ENCODE data around the gene CD300LG.
A peak's percentile ranks its signal among the peaks of the same experiment; 100 is the strongest.
"Not testable (repeated sequence)": the region's sequence is repeated elsewhere in the genome, so short reads cannot be mapped to it uniquely, and the experiment has no call there.

The CD300LG gene

GRCh38 chr17:43882761-43883415 is 35.9 kb downstream of the CD300LG start:
- no peak overlapping the region for H3K4me3 Mint-ChIP-seq
- peaks cover 19% of the 10 kb centered on the region for H3K4me1 Mint-ChIP-seq
- H3K36me3 Mint-ChIP-seq (ENCODE audit: low read depth) = no peaks in the 10 kb centered on the region
- TF ChIP-seq CTCF (IDR thresholded peaks at IDR 0.05) = no peak
- no peaks in the 10 kb centered on the region for H3K9me3 Mint-ChIP-seq
- no peaks in the 10 kb centered on the region for H3K27me3 Mint-ChIP-seq (ENCODE audit: low read depth, poor library complexity)
- no peak overlapping the region for H3K27ac Mint-ChIP-seq
- no peak for DNase-seq

- peaks cover 29% of the 10 kb centered on the region for H3K36me3 Mint-ChIP-seq (ENCODE audit: low read depth)
- H3K27me3 Mint-ChIP-seq (ENCODE audit: low read depth, poor library complexity) = no peaks in the 10 kb centered on the region
- H3K4me3 Mint-ChIP-seq = no peak overlapping the region
- peak overlapping the region; percentile 71 for H3K27ac Mint-ChIP-seq
- no peak for DNase-seq
- no peaks in the 10 kb centered on the region for H3K4me1 Mint-ChIP-seq
- no peak for TF ChIP-seq CTCF (IDR thresholded peaks at IDR 0.05)
- H3K9me3 Mint-ChIP-seq = no peaks in the 10 kb centered on the region
Measured at GRCh38 chr17:43888548-43888947, 41.6 kb downstream of the CD300LG start.

- Mint-ChIP-seq H3K4me3 (no peak overlapping the region), H3K27ac (no peak overlapping the region), H3K4me1 (no peaks in the 10 kb centered on the region), H3K9me3 (no peaks in the 10 kb centered on the region), H3K36me3 (ENCODE audit: low read depth) (peaks cover 29% of the 10 kb centered on the region), H3K27me3 (ENCODE audit: low read depth, poor library complexity) (no peaks in the 10 kb centered on the region)
- no peak for TF ChIP-seq CTCF (IDR thresholded peaks at IDR 0.05)
- no peak for DNase-seq
Measured at GRCh38 chr17:43890240-43890639, 43.3 kb downstream of the CD300LG start.

- Mint-ChIP-seq H3K9me3 (no peaks in the 10 kb centered on the region), H3K27me3 (ENCODE audit: low read depth, poor library complexity) (peaks cover 4% of the 10 kb centered on the region), H3K4me3 (no peak overlapping the region), H3K36me3 (ENCODE audit: low read depth) (peaks cover 37% of the 10 kb centered on the region), H3K4me1 (no peaks in the 10 kb centered on the region), H3K27ac (no peak overlapping the region)
- DNase-seq = no peak
- TF ChIP-seq CTCF (IDR thresholded peaks at IDR 0.05) = no peak
Measured at GRCh38 chr17:43891851-43892646, 45.1 kb downstream of the CD300LG start.

GRCh38 chr17:43892647-43892952 is 45.6 kb downstream of the CD300LG start:
- TF ChIP-seq CTCF (IDR thresholded peaks at IDR 0.05) = no peak
- peaks cover 2% of the 10 kb centered on the region for H3K4me1 Mint-ChIP-seq

GRCh38 chr17:43894494-43894893 is 47.5 kb downstream of the CD300LG start:
- H3K27ac Mint-ChIP-seq; H3K9me3 Mint-ChIP-seq; H3K4me3 Mint-ChIP-seq; DNase-seq; H3K27me3 Mint-ChIP-seq (ENCODE audit: low read depth, poor library complexity): not testable (repeated sequence)
- Mint-ChIP-seq H3K36me3 (ENCODE audit: low read depth) (peaks cover 24% of the 10 kb centered on the region), H3K4me1 (peaks cover 12% of the 10 kb centered on the region)

More at GRCh38 chr17:43892647-43892952, 45.6 kb downstream of the CD300LG start:
- no peak for DNase-seq
- H3K36me3 Mint-ChIP-seq (ENCODE audit: low read depth) = peaks cover 37% of the 10 kb centered on the region
- no peaks in the 10 kb centered on the region for H3K9me3 Mint-ChIP-seq
- no peak overlapping the region for H3K27ac Mint-ChIP-seq
- peaks cover 4% of the 10 kb centered on the region for H3K27me3 Mint-ChIP-seq (ENCODE audit: low read depth, poor library complexity)
- no peak overlapping the region for H3K4me3 Mint-ChIP-seq

Data from nephron progenitor cell (in vitro differentiated cells).